Stimulated activated CD8-positive, alpha-beta memory T cell treated with anti-CD3 and anti-CD28 coated beads, Interleukin-12 subunit alpha, Interleukin-12 subunit beta, amount 100 ng/mL, for 4 hours (primary cell): ENCODE results near the gene LYPD5.

Experiments
- DNase-seq: peaks from one replicate; pipeline ENCODE4 v3.0.0-alpha.2; 2020; ENCODE audit warnings: low read depth

The LYPD5 gene

DNA sequence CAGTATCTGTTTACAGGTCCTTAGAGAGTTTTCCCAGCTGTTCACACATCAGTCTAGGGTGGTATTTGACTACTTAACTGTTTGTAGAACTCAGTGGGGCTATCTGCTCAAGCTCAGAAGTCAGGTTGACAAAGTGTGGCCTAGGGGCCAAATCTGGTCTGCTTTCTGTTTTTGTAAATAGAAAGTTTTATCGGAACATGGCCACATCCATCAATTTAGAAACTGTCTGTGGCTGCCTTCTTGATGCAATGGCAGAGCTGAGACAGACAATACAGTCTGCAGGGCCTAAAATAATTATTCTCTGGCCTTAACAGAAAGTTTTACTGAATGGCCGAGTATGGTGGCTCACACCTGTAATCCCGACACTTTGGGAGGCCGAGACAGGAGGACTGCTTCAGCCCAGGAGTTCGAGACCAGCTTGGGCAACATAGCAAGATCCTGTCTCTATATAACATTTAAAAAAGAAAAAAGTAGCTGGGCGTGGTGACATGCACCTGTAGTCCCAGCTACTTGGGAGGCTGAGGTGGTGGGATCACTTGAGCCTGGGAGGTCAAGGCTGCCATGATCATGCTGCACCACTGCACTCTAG is 49.9 kb downstream of the LYPD5 start:
- no peak for DNase-seq

DNA sequence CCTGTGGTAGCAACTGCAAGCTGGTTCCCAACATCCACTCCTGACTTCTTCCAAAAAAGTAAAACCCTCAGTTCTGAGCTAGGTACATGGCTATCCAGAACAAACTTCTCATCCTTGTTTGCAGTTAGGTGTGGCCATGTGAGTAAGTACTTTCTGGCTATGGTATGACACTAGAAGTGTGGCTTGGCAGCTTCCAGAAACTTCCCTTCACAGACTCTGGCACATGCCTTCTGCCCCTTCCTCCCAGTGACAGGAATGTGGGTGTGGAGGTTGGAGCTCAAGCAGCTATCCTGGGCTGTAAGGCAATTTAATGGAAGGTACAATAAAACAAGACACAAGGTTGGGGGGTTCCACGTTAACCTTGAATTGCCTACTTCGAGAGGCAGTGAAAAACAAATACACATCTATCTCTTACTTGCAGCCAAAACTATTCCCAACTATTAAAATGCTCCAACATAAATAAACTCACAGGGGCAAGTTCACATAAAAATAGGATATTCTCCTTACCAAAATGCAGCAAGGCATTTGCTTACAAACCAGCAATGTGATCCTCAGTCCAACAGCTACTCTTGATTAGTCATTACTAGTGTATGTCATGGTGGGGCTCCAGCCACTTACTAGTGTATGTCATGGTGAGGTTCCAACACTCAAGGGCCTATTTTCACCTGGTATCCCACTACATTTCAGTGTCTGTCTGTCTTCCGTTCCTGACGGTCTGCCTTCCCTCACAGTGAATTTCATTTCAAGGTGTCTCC is 50.6 kb downstream of the LYPD5 start:
- no peak for DNase-seq

DNA sequence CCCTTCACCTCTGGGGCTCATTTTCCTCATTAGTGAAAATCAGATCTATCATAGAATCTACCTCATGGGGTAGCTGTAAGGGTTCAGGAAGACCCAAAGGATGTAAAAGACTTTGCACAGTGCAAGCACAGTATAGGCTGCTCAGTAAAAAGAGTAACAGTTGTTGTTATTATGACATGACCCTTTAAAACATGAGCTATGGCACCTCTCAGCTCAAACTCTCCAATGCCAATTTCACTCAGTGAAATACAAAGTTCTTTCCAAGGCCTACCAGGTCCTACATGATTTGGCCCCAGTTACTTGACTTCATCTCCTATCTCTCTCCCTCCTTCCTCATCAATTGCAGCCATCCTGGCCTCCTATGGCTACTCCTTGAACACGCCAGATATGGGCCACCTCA is 52.3 kb downstream of the LYPD5 start:
- no peak for DNase-seq

DNA sequence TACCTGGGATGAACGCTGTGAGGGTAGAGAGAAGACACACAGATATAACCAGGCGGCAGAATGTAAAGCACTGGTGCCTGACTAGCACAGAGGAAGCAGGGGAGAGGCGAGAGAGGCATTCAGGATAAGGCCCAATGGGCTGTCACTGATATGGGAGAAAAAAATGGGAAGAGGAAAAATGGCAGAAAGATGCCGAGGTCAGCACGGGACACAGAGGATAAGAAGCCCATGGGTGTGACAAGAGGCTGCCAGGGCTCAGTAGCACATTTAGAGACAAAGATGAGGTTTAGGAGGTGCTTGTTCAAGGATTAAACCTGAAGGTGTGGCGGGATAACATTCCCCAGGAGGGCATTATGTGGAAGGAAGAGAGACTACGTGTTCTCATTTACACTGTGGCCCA is 53.1 kb downstream of the LYPD5 start:
- no peak for DNase-seq

DNA sequence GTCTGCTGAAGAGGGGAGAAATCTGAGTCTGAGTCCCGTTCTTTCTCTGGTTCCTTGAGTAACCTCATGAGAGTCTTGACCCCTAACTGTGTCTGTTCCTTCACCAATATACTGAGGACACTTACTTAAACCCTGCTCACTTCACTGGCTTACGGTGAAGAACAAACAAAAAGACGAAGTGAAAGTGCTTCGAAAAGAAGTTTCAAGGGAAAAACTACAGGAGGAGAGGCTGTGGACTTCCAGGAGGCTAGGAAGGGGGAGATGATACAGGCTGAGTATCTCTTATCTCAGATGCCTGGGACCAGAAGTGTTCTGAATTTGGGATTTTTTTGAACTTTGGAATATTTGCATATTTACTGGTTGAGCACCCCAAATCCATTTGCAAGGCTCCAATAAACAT is 53.6 kb downstream of the LYPD5 start:
- DNase-seq = no peak

DNA sequence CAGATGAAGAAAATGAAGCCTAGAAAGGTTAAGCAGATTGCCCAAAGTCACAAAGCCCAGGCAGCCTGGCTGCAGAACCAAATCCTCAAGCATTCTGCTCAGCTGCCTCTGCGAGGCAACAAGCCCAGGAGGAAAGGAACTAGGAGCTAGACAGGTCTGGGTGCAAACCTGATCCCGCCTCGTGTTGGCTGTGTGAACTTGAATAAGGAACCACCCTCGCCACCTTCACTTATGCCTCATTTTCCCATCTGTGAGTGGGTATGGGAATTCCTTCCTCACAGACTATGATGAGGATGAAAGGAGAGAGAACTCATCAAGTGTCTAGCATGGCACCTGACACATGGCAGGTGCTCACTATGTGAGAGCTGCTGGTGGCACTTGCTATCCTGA is 54.0 kb downstream of the LYPD5 start:
- DNase-seq = no peak

DNA sequence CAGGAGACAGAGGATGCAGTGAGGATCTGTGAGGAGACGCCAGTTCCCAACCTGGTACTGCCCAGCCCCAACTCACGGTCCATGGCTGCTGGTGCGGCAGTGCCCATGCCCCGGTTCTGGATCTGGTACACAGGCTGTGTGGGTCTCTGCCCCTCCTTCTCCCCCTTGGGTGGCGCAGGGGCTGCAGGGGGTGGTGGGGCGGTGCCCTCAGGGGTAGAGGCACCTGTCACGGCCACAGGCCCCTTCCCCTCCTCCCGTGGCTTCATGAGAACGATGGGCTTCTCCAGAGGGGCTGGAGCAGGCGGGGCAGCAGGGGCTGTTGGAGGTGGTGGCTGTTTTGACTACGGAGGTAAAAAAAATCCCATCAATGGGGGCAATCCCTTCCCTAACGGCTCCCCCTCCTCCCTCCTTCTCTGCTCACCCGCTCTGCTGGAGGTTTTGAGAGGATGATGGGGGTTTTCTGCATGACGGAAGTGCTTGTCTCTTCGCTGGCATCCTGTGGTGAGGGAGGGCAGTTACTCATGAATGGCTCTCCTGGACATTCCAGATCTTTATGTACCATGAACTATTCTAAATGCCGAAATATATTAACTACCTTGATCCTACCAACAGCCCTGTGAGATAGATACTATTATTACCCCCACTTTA is 54.6 kb downstream of the LYPD5 start:
- no peak for DNase-seq
